ENCODE results near the gene UNC5B.

UNC5B gene

GRCh38 chr10:71191019-71191418 is 21.4 kb upstream of the UNC5B start:
- Histone ChIP-seq H3K4me1 (ENCODE audit: control insufficient read depth, insufficient read depth, low read length, unreplicated experiment) (no peaks in the 10 kb centered on the region), H2AFZ (ENCODE audit: low read length, unreplicated experiment) (no peak overlapping the region), H3K27me3 (ENCODE audit: insufficient read depth, low read length) (peaks cover 27% of the 10 kb centered on the region; the same call in 1 of the 2 replicates), H3K79me2 (ENCODE audit: control insufficient read depth, insufficient read depth, low read length, unreplicated experiment) (no peaks in the 10 kb centered on the region), H3K4me3 (ENCODE audit: low read depth, low read length) (no peak overlapping the region), H3K27ac (ENCODE audit: low read depth, low read length) (no peak overlapping the region), H3K36me3 (ENCODE audit: insufficient read depth, low read length) (no peaks in the 10 kb centered on the region)

- Histone ChIP-seq H3K27ac (ENCODE audit: low read depth, low read length) (no peak overlapping the region), H3K79me2 (ENCODE audit: control insufficient read depth, insufficient read depth, low read length, unreplicated experiment) (no peaks in the 10 kb centered on the region), H3K4me3 (ENCODE audit: low read depth, low read length) (no peak overlapping the region), H3K27me3 (ENCODE audit: insufficient read depth, low read length) (peaks cover 30% of the 10 kb centered on the region; the same call in 1 of the 2 replicates), H3K4me1 (ENCODE audit: control insufficient read depth, insufficient read depth, low read length, unreplicated experiment) (no peaks in the 10 kb centered on the region), H2AFZ (ENCODE audit: low read length, unreplicated experiment) (no peak overlapping the region), H3K36me3 (ENCODE audit: insufficient read depth, low read length) (no peaks in the 10 kb centered on the region)
Measured at GRCh38 chr10:71191551-71192076, 20.8 kb upstream of the UNC5B start.

- H3K36me3 ChIP-seq (ENCODE audit: insufficient read depth, low read length) = no peaks in the 10 kb centered on the region
- H3K79me2 ChIP-seq (ENCODE audit: control insufficient read depth, insufficient read depth, low read length, unreplicated experiment) = no peaks in the 10 kb centered on the region
- H3K4me1 ChIP-seq (ENCODE audit: control insufficient read depth, insufficient read depth, low read length, unreplicated experiment) = no peaks in the 10 kb centered on the region
- H3K27me3 ChIP-seq (ENCODE audit: insufficient read depth, low read length) = peaks cover 41% of the 10 kb centered on the region
- H2AFZ ChIP-seq (ENCODE audit: low read length, unreplicated experiment) = no peak overlapping the region
- H3K27ac ChIP-seq (ENCODE audit: low read depth, low read length) = no peak overlapping the region
- no peak overlapping the region for H3K4me3 ChIP-seq (ENCODE audit: low read depth, low read length)
Measured at GRCh38 chr10:71193516-71193915, 18.9 kb upstream of the UNC5B start.

GRCh38 chr10:71197955-71198354 is 14.4 kb upstream of the UNC5B start:
- Histone ChIP-seq H3K4me3 (ENCODE audit: low read depth, low read length) (no peak overlapping the region), H3K27ac (ENCODE audit: low read depth, low read length) (no peak overlapping the region), H3K27me3 (ENCODE audit: insufficient read depth, low read length) (peaks cover 48% of the 10 kb centered on the region), H3K4me1 (ENCODE audit: control insufficient read depth, insufficient read depth, low read length, unreplicated experiment) (no peaks in the 10 kb centered on the region), H2AFZ (ENCODE audit: low read length, unreplicated experiment) (no peak overlapping the region), H3K36me3 (ENCODE audit: insufficient read depth, low read length) (no peaks in the 10 kb centered on the region), H3K79me2 (ENCODE audit: control insufficient read depth, insufficient read depth, low read length, unreplicated experiment) (no peaks in the 10 kb centered on the region)

- no peaks in the 10 kb centered on the region for H3K79me2 ChIP-seq (ENCODE audit: control insufficient read depth, insufficient read depth, low read length, unreplicated experiment)
- no peak overlapping the region for H3K27ac ChIP-seq (ENCODE audit: low read depth, low read length)
- H3K4me1 ChIP-seq (ENCODE audit: control insufficient read depth, insufficient read depth, low read length, unreplicated experiment) = peaks cover 6% of the 10 kb centered on the region
- no peak overlapping the region for H3K4me3 ChIP-seq (ENCODE audit: low read depth, low read length)
- peaks cover 36% of the 10 kb centered on the region for H3K27me3 ChIP-seq (ENCODE audit: insufficient read depth, low read length)
- no peak overlapping the region for H2AFZ ChIP-seq (ENCODE audit: low read length, unreplicated experiment)
- no peaks in the 10 kb centered on the region for H3K36me3 ChIP-seq (ENCODE audit: insufficient read depth, low read length)
Measured at GRCh38 chr10:71201849-71202248, 10.5 kb upstream of the UNC5B start.

GRCh38 chr10:71202314-71202713 is 10.1 kb upstream of the UNC5B start:
- Histone ChIP-seq H3K4me1 (ENCODE audit: control insufficient read depth, insufficient read depth, low read length, unreplicated experiment) (peaks cover 6% of the 10 kb centered on the region), H3K79me2 (ENCODE audit: control insufficient read depth, insufficient read depth, low read length, unreplicated experiment) (no peaks in the 10 kb centered on the region), H3K27ac (ENCODE audit: low read depth, low read length) (no peak overlapping the region), H3K27me3 (ENCODE audit: insufficient read depth, low read length) (peaks cover 32% of the 10 kb centered on the region), H3K4me3 (ENCODE audit: low read depth, low read length) (no peak overlapping the region), H2AFZ (ENCODE audit: low read length, unreplicated experiment) (no peak overlapping the region), H3K36me3 (ENCODE audit: insufficient read depth, low read length) (no peaks in the 10 kb centered on the region)

- Histone ChIP-seq H3K36me3 (ENCODE audit: insufficient read depth, low read length) (no peaks in the 10 kb centered on the region), H3K4me3 (ENCODE audit: low read depth, low read length) (no peak overlapping the region), H3K27me3 (ENCODE audit: insufficient read depth, low read length) (peaks cover 31% of the 10 kb centered on the region), H3K27ac (ENCODE audit: low read depth, low read length) (no peak overlapping the region), H3K79me2 (ENCODE audit: control insufficient read depth, insufficient read depth, low read length, unreplicated experiment) (no peaks in the 10 kb centered on the region), H2AFZ (ENCODE audit: low read length, unreplicated experiment) (no peak overlapping the region), H3K4me1 (ENCODE audit: control insufficient read depth, insufficient read depth, low read length, unreplicated experiment) (peaks cover 6% of the 10 kb centered on the region)
Measured at GRCh38 chr10:71203124-71203523, 9.2 kb upstream of the UNC5B start.

- no peak overlapping the region for H3K27ac ChIP-seq (ENCODE audit: low read depth, low read length)
- H3K27me3 ChIP-seq (ENCODE audit: insufficient read depth, low read length) = peaks cover 26% of the 10 kb centered on the region
- H3K79me2 ChIP-seq (ENCODE audit: control insufficient read depth, insufficient read depth, low read length, unreplicated experiment) = no peaks in the 10 kb centered on the region
- no peak overlapping the region for H3K4me3 ChIP-seq (ENCODE audit: low read depth, low read length)
- H3K36me3 ChIP-seq (ENCODE audit: insufficient read depth, low read length) = no peaks in the 10 kb centered on the region
- no peak overlapping the region for H2AFZ ChIP-seq (ENCODE audit: low read length, unreplicated experiment)
- peaks cover 6% of the 10 kb centered on the region for H3K4me1 ChIP-seq (ENCODE audit: control insufficient read depth, insufficient read depth, low read length, unreplicated experiment)
Measured at GRCh38 chr10:71203716-71204115, 8.7 kb upstream of the UNC5B start.

GRCh38 chr10:71204746-71205145 is 7.6 kb upstream of the UNC5B start:
- Histone ChIP-seq H3K27ac (ENCODE audit: low read depth, low read length) (no peak overlapping the region), H2AFZ (ENCODE audit: low read length, unreplicated experiment) (no peak overlapping the region), H3K36me3 (ENCODE audit: insufficient read depth, low read length) (no peaks in the 10 kb centered on the region), H3K79me2 (ENCODE audit: control insufficient read depth, insufficient read depth, low read length, unreplicated experiment) (no peaks in the 10 kb centered on the region), H3K27me3 (ENCODE audit: insufficient read depth, low read length) (peaks cover 26% of the 10 kb centered on the region), H3K4me1 (ENCODE audit: control insufficient read depth, insufficient read depth, low read length, unreplicated experiment) (peaks cover 6% of the 10 kb centered on the region), H3K4me3 (ENCODE audit: low read depth, low read length) (no peak overlapping the region)

GRCh38 chr10:71205468-71205867 is 6.9 kb upstream of the UNC5B start:
- Histone ChIP-seq H3K4me1 (ENCODE audit: control insufficient read depth, insufficient read depth, low read length, unreplicated experiment) (peaks cover 6% of the 10 kb centered on the region), H3K27ac (ENCODE audit: low read depth, low read length) (no peak overlapping the region), H2AFZ (ENCODE audit: low read length, unreplicated experiment) (no peak overlapping the region), H3K36me3 (ENCODE audit: insufficient read depth, low read length) (no peaks in the 10 kb centered on the region), H3K27me3 (ENCODE audit: insufficient read depth, low read length) (peaks cover 28% of the 10 kb centered on the region), H3K4me3 (ENCODE audit: low read depth, low read length) (no peak overlapping the region), H3K79me2 (ENCODE audit: control insufficient read depth, insufficient read depth, low read length, unreplicated experiment) (no peaks in the 10 kb centered on the region)

GRCh38 chr10:71206911-71207310 is 5.5 kb upstream of the UNC5B start:
- no peak overlapping the region for H3K4me3 ChIP-seq (ENCODE audit: low read depth, low read length)
- peaks cover 8% of the 10 kb centered on the region for H3K4me1 ChIP-seq (ENCODE audit: control insufficient read depth, insufficient read depth, low read length, unreplicated experiment)
- no peaks in the 10 kb centered on the region for H3K36me3 ChIP-seq (ENCODE audit: insufficient read depth, low read length)
- H3K79me2 ChIP-seq (ENCODE audit: control insufficient read depth, insufficient read depth, low read length, unreplicated experiment) = no peaks in the 10 kb centered on the region
- no peak overlapping the region for H2AFZ ChIP-seq (ENCODE audit: low read length, unreplicated experiment)
- H3K27me3 ChIP-seq (ENCODE audit: insufficient read depth, low read length) = peaks cover 37% of the 10 kb centered on the region
- no peak overlapping the region for H3K27ac ChIP-seq (ENCODE audit: low read depth, low read length)

All from ACC112 (cell line).